NB4 (cell line): Measurements from ENCODE around the gene PLAAT1.

Experiments used
- CTCF ChIP-seq: IDR thresholded peaks from one replicate; pipeline ENCODE4 v1.5.1; 2012; ENCODE audit warnings: low read depth, low read length
- MYC ChIP-seq: IDR thresholded peaks from 2 replicates; pipeline ENCODE4 v1.6.1; 2011; ENCODE audit warnings: low read depth, low read length
- POLR2A ChIP-seq: IDR thresholded peaks from 2 replicates; pipeline ENCODE4 v1.6.1; 2011; ENCODE audit warnings: mild to moderate bottlenecking; ENCODE audit not compliant: insufficient read length; ENCODE audit errors: extremely low read depth

GRCh38 chr3:193250492-193250891 lies 9.5 kb downstream of the PLAAT1 start:
- TF ChIP-seq CTCF (no peak), POLR2A (no peak), MYC (no peak)
